WTC11 (cell line): ENCODE results near the gene GGA2. TPM values are rescaled to one million over a fixed set of nuclear protein-coding genes. Genes with fewer than 3 reads are reported as not detected.
A peak's percentile ranks its signal among the peaks of the same experiment; 100 is the strongest.

ENCODE experiments used
- ATAC-seq: fragments of 200-7000 bp; cut with Tn5 transposase; 2 replicates; pipeline ENCODE4 v1.10.0; 2021; ENCODE audit warnings: mild to moderate bottlenecking, moderate library complexity
- CTCF ChIA-PET: fragments of 300-600 bp; sonication (Branson Sonifier 250); formaldehyde crosslinking; loops from one replicate; lab custom pipeline; 2021; ENCODE audit warnings: antibody characterized with exemption; lab: Charles Lee
- POLR2A ChIA-PET: fragments of 350-600 bp; sonication (Branson Sonifier 250); formaldehyde crosslinking; loops from one replicate; lab custom pipeline; 2021; ENCODE audit warnings: antibody characterized with exemption; lab: Charles Lee
- DNase-seq: peaks from one replicate; pipeline ENCODE4 v3.0.0; 2021; ENCODE audit warnings: low spot score
- H3K27ac Mint-ChIP-seq: 2 replicates; pipeline ENCODE4 v1.8.0; 2021; ENCODE audit warnings: mixed read lengths
- H3K27me3 Mint-ChIP-seq: 2 replicates; pipeline ENCODE4 v1.8.0; 2021; ENCODE audit warnings: low read depth, mild to moderate bottlenecking, moderate library complexity, mixed read lengths
- H3K36me3 Mint-ChIP-seq: 2 replicates; pipeline ENCODE4 v1.8.0; 2021; ENCODE audit warnings: mixed read lengths
- H3K4me1 Mint-ChIP-seq: 2 replicates; pipeline ENCODE4 v1.8.0; 2022; ENCODE audit warnings: mixed read lengths
- H3K4me3 Mint-ChIP-seq: 2 replicates; pipeline ENCODE4 v1.8.0; 2021; ENCODE audit warnings: mild to moderate bottlenecking, moderate library complexity, mixed read lengths
- H3K9me3 Mint-ChIP-seq: 2 replicates; pipeline ENCODE4 v1.8.0; 2021; ENCODE audit warnings: mixed read lengths
- ATF1 ChIP-seq: sonication (generic); formaldehyde crosslinking; IDR thresholded peaks from 2 replicates; pipeline ENCODE4 v1.8.1; 2023; ENCODE audit warnings: mild to moderate bottlenecking, moderate library complexity, missing genetic modification reagents
- CREB1 ChIP-seq: sonication (generic); formaldehyde crosslinking; IDR thresholded peaks from 2 replicates; pipeline ENCODE4 v1.8.0; 2023; ENCODE audit warnings: mild to moderate bottlenecking, missing genetic modification reagents
- NR3C1 ChIP-seq: sonication (generic); formaldehyde crosslinking; conservative IDR thresholded peaks from 2 replicates; pipeline ENCODE4 v1.8.1; 2023; ENCODE audit warnings: low read depth, mild to moderate bottlenecking, missing genetic modification reagents
- RELA ChIP-seq: sonication (generic); formaldehyde crosslinking; IDR thresholded peaks from 2 replicates; pipeline ENCODE4 v1.8.1; 2022; ENCODE audit warnings: missing genetic modification reagents, mild to moderate bottlenecking, borderline replicate concordance
- ZBTB21 ChIP-seq: sonication (generic); formaldehyde crosslinking; IDR thresholded peaks from 2 replicates; pipeline ENCODE4 v1.8.1; 2023; ENCODE audit warnings: mild to moderate bottlenecking, missing genetic modification reagents, borderline replicate concordance
- ZNF219 ChIP-seq: sonication (generic); formaldehyde crosslinking; IDR thresholded peaks from 2 replicates; pipeline ENCODE4 v1.8.0; 2023; ENCODE audit warnings: missing genetic modification reagents, mild to moderate bottlenecking, borderline replicate concordance
- total RNA-seq: library from RNA; stranded (reverse); gene quantifications from 3 replicates; pipeline ENCODE4 v1.2.3, GENCODE V29; 2021
- TF ChIP-seq, protein P1 (sequence below): sonication (generic); formaldehyde crosslinking; IDR thresholded peaks from 2 replicates; pipeline ENCODE4 v1.8.1; 2023; ENCODE audit warnings: mild to moderate bottlenecking, missing genetic modification reagents
- TF ChIP-seq, protein P2 (sequence below): sonication (generic); formaldehyde crosslinking; IDR thresholded peaks from 2 replicates; pipeline ENCODE4 v1.8.0; 2022; ENCODE audit warnings: missing genetic modification reagents
- TF ChIP-seq, protein P3 (sequence below): sonication (generic); formaldehyde crosslinking; IDR thresholded peaks from 2 replicates; pipeline ENCODE4 v1.8.1; 2023; ENCODE audit warnings: mild to moderate bottlenecking, missing genetic modification reagents, moderate library complexity
- TF ChIP-seq, protein P4 (sequence below): sonication (generic); formaldehyde crosslinking; IDR thresholded peaks from 2 replicates; pipeline ENCODE4 v1.8.0; 2023; ENCODE audit warnings: missing genetic modification reagents, mild to moderate bottlenecking, borderline replicate concordance
- TF ChIP-seq, protein P5 (sequence below): fragments of 250-450 bp; sonication (Bioruptor Pico); IDR thresholded peaks from 2 replicates; pipeline ENCODE4 v1.9.0; 2021; ENCODE audit warnings: mild to moderate bottlenecking
- TF ChIP-seq, protein P6 (sequence below): sonication (generic); formaldehyde crosslinking; IDR thresholded peaks from 2 replicates; pipeline ENCODE4 v1.8.1; 2022; ENCODE audit warnings: missing genetic modification reagents, borderline replicate concordance
- TF ChIP-seq, protein P7 (sequence below): sonication (generic); formaldehyde crosslinking; IDR thresholded peaks from 2 replicates; pipeline ENCODE4 v1.8.0; 2022; ENCODE audit warnings: mild to moderate bottlenecking, missing genetic modification reagents
- TF ChIP-seq, protein P8 (sequence below): sonication (generic); formaldehyde crosslinking; IDR thresholded peaks from 2 replicates; pipeline ENCODE4 v1.8.1; 2023; ENCODE audit warnings: mild to moderate bottlenecking, missing genetic modification reagents, moderate library complexity

Gene GGA2
- total RNA-seq, 1 experiment from 2014 or later: 107 TPM

DNA sequence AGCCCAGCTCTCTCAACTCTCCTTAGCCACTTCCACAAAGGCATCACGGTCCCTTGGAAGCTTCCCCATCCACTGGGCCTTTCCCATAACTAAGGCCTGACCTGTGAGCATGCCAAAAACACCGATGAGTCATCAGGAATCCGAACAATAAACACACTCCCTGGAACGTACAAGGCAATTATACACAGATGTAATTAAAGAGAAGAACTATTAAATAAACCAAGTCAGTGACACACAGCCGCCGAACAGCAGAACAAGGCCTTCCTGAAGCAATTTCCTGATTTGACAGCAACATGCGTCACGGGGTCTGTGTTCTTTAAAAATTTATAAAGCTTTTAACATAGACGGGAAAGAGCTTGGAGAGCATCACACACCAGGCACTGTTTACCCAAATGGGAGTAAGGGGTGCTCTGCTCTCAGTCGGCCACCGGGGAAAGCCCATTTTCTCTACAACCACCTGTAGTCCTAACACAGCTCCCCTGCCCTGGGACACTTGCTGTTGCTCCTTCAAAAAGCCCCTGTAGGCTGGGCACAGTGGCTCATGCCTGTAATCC lies 86.7 kb downstream of the GGA2 start:
- no peaks in the 10 kb centered on the region for H3K27me3 Mint-ChIP-seq
- ATAC-seq (peak; percentile 66), DNase-seq (no peak)
- H3K36me3 Mint-ChIP-seq: peaks cover 20% of the 10 kb centered on the region
- CTCF ChIA-PET: interaction anchor here (1.3 to 4.2 kb wide), 2 partner anchors 12 to 128 kb away, joined by 4 to 40 read pairs; no protein-coding TSS in a partner anchor
- no peak overlapping the region for H3K4me3 Mint-ChIP-seq
- peaks cover 12% of the 10 kb centered on the region for H3K4me1 Mint-ChIP-seq
- no peaks in the 10 kb centered on the region for H3K9me3 Mint-ChIP-seq
- POLR2A ChIA-PET: no interaction called here
- TF ChIP-seq, protein P1, sequence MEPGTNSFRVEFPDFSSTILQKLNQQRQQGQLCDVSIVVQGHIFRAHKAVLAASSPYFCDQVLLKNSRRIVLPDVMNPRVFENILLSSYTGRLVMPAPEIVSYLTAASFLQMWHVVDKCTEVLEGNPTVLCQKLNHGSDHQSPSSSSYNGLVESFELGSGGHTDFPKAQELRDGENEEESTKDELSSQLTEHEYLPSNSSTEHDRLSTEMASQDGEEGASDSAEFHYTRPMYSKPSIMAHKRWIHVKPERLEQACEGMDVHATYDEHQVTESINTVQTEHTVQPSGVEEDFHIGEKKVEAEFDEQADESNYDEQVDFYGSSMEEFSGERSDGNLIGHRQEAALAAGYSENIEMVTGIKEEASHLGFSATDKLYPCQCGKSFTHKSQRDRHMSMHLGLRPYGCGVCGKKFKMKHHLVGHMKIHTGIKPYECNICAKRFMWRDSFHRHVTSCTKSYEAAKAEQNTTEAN (CRISPR knock-in tag): no peak
- no peak for TF ChIP-seq CREB1
- TF ChIP-seq, protein P2, sequence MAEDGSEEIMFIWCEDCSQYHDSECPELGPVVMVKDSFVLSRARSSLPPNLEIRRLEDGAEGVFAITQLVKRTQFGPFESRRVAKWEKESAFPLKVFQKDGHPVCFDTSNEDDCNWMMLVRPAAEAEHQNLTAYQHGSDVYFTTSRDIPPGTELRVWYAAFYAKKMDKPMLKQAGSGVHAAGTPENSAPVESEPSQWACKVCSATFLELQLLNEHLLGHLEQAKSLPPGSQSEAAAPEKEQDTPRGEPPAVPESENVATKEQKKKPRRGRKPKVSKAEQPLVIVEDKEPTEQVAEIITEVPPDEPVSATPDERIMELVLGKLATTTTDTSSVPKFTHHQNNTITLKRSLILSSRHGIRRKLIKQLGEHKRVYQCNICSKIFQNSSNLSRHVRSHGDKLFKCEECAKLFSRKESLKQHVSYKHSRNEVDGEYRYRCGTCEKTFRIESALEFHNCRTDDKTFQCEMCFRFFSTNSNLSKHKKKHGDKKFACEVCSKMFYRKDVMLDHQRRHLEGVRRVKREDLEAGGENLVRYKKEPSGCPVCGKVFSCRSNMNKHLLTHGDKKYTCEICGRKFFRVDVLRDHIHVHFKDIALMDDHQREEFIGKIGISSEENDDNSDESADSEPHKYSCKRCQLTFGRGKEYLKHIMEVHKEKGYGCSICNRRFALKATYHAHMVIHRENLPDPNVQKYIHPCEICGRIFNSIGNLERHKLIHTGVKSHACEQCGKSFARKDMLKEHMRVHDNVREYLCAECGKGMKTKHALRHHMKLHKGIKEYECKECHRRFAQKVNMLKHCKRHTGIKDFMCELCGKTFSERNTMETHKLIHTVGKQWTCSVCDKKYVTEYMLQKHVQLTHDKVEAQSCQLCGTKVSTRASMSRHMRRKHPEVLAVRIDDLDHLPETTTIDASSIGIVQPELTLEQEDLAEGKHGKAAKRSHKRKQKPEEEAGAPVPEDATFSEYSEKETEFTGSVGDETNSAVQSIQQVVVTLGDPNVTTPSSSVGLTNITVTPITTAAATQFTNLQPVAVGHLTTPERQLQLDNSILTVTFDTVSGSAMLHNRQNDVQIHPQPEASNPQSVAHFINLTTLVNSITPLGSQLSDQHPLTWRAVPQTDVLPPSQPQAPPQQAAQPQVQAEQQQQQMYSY: no peak
- no peak for TF ChIP-seq RELA (CRISPR knock-in tag)
- TF ChIP-seq, protein P3, sequence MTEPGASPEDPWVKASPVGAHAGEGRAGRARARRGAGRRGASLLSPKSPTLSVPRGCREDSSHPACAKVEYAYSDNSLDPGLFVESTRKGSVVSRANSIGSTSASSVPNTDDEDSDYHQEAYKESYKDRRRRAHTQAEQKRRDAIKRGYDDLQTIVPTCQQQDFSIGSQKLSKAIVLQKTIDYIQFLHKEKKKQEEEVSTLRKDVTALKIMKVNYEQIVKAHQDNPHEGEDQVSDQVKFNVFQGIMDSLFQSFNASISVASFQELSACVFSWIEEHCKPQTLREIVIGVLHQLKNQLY (CRISPR knock-in tag): no peak
- TF ChIP-seq, protein P4, sequence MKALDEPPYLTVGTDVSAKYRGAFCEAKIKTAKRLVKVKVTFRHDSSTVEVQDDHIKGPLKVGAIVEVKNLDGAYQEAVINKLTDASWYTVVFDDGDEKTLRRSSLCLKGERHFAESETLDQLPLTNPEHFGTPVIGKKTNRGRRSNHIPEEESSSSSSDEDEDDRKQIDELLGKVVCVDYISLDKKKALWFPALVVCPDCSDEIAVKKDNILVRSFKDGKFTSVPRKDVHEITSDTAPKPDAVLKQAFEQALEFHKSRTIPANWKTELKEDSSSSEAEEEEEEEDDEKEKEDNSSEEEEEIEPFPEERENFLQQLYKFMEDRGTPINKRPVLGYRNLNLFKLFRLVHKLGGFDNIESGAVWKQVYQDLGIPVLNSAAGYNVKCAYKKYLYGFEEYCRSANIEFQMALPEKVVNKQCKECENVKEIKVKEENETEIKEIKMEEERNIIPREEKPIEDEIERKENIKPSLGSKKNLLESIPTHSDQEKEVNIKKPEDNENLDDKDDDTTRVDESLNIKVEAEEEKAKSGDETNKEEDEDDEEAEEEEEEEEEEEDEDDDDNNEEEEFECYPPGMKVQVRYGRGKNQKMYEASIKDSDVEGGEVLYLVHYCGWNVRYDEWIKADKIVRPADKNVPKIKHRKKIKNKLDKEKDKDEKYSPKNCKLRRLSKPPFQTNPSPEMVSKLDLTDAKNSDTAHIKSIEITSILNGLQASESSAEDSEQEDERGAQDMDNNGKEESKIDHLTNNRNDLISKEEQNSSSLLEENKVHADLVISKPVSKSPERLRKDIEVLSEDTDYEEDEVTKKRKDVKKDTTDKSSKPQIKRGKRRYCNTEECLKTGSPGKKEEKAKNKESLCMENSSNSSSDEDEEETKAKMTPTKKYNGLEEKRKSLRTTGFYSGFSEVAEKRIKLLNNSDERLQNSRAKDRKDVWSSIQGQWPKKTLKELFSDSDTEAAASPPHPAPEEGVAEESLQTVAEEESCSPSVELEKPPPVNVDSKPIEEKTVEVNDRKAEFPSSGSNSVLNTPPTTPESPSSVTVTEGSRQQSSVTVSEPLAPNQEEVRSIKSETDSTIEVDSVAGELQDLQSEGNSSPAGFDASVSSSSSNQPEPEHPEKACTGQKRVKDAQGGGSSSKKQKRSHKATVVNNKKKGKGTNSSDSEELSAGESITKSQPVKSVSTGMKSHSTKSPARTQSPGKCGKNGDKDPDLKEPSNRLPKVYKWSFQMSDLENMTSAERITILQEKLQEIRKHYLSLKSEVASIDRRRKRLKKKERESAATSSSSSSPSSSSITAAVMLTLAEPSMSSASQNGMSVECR: no peak
- TF ChIP-seq, protein P5, sequence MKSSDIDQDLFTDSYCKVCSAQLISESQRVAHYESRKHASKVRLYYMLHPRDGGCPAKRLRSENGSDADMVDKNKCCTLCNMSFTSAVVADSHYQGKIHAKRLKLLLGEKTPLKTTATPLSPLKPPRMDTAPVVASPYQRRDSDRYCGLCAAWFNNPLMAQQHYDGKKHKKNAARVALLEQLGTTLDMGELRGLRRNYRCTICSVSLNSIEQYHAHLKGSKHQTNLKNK (CRISPR knock-in tag): no peak
- H3K27ac Mint-ChIP-seq: peak overlapping the region; percentile 46

DNA sequence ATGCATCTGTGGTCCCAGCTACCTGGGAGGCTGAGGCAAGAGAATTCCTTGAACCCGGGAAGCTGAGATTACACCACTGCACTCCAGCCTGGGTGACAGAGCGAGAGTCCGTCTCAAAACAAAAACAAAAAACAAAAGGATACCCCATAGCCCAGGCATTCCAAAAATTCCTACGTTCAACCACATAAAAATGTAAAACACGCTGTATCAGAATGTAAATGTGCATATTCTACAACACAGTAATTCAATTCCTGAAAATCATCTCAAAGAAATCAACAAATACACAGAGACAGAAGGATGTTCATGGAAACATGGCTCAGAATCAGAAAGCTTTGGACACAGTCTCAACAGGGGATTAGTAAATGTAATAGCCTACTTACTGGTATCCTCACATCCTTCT lies 90.3 kb downstream of the GGA2 start:
- no peaks in the 10 kb centered on the region for H3K9me3 Mint-ChIP-seq
- ChIA-PET POLR2A (interaction anchor here (0.7 to 1.4 kb wide), 2 partner anchors 20 to 1009 kb away, joined by 4 to 6 read pairs; no protein-coding TSS in a partner anchor), CTCF (interaction anchor here (0.9 to 1.8 kb wide), 3 partner anchors 15 to 233 kb away, joined by 3 to 16 read pairs (median 4); no protein-coding TSS in a partner anchor)
- ATAC-seq: no peak
- no peaks in the 10 kb centered on the region for H3K27me3 Mint-ChIP-seq
- H3K27ac Mint-ChIP-seq: peak overlapping the region; percentile 18
- H3K36me3 Mint-ChIP-seq: peaks cover 21% of the 10 kb centered on the region; the same call in 1 of the 2 replicates
- DNase-seq: no peak
- H3K4me1 Mint-ChIP-seq: peaks cover 9% of the 10 kb centered on the region
- no peak overlapping the region for H3K4me3 Mint-ChIP-seq
- TF ChIP-seq, protein P6, sequence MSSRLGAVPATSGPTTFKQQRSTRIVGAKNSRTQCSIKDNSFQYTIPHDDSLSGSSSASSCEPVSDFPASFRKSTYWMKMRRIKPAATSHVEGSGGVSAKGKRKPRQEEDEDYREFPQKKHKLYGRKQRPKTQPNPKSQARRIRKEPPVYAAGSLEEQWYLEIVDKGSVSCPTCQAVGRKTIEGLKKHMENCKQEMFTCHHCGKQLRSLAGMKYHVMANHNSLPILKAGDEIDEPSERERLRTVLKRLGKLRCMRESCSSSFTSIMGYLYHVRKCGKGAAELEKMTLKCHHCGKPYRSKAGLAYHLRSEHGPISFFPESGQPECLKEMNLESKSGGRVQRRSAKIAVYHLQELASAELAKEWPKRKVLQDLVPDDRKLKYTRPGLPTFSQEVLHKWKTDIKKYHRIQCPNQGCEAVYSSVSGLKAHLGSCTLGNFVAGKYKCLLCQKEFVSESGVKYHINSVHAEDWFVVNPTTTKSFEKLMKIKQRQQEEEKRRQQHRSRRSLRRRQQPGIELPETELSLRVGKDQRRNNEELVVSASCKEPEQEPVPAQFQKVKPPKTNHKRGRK (CRISPR knock-in tag): no peak
- no peak for TF ChIP-seq ZBTB21
- no peak for TF ChIP-seq NR3C1 (CRISPR knock-in tag)
- TF ChIP-seq, protein P7, sequence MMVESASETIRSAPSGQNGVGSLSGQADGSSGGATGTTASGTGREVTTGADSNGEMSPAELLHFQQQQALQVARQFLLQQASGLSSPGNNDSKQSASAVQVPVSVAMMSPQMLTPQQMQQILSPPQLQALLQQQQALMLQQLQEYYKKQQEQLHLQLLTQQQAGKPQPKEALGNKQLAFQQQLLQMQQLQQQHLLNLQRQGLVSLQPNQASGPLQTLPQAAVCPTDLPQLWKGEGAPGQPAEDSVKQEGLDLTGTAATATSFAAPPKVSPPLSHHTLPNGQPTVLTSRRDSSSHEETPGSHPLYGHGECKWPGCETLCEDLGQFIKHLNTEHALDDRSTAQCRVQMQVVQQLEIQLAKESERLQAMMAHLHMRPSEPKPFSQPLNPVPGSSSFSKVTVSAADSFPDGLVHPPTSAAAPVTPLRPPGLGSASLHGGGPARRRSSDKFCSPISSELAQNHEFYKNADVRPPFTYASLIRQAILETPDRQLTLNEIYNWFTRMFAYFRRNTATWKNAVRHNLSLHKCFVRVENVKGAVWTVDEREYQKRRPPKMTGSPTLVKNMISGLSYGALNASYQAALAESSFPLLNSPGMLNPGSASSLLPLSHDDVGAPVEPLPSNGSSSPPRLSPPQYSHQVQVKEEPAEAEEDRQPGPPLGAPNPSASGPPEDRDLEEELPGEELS (CRISPR knock-in tag): no peak
- TF ChIP-seq, protein P8, sequence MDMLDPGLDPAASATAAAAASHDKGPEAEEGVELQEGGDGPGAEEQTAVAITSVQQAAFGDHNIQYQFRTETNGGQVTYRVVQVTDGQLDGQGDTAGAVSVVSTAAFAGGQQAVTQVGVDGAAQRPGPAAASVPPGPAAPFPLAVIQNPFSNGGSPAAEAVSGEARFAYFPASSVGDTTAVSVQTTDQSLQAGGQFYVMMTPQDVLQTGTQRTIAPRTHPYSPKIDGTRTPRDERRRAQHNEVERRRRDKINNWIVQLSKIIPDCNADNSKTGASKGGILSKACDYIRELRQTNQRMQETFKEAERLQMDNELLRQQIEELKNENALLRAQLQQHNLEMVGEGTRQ (CRISPR knock-in tag): no peak
- no peak for TF ChIP-seq ZNF219 (CRISPR knock-in tag)
- no peak for TF ChIP-seq ATF1 (CRISPR knock-in tag)
